ENCODE data around the gene DRC7.

DNA sequence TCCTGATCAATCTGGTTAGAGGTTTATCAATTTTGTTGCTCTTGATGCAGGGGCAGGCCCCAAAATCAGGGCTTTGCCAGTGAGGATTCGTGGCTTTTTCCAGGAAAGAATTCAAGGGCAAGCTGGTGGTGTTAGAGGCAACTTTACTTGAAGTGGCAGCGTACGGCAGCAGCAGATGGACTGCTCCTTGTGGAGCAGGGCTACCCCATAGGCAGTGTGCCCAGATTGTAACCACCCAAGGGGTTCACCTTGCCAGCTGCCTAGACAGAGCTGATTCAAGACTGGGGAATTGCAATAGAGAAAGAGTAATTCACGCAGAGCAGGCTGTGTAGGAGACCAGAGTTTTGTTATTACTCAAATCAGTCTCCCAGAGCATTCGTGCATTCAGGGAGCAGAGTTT lies 16.7 kb downstream of the DRC7 start:
- TF ChIP-seq POLR2AphosphoS5 (IDR thresholded peaks at IDR 0.05; ENCODE audit: borderline replicate concordance, low read depth, low read length), result no peak
- TF ChIP-seq EZH2 (IDR thresholded peaks at IDR 0.05), result no peak
